GM23338 (cell line): ENCODE measurements around the gene ULBP1. TPM values are rescaled to one million over a fixed set of nuclear protein-coding genes. Genes with fewer than 3 reads are reported as not detected.

Experiments used
- ATAC-seq: fragments of 200-7000 bp; cut with Tn5 transposase; 3 replicates; pipeline ENCODE4 v1.9.1; 2020
- DNase-seq: peaks from one replicate; pipeline ENCODE4 v3.0.0-alpha.2; 2015; ENCODE audit warnings: low spot score
- H2AFZ ChIP-seq: fragments of 200-600 bp; sonication (generic); 2 replicates; pipeline ENCODE4 v1.8.0; 2016; ENCODE audit warnings: antibody characterized with exemption, mild to moderate bottlenecking, moderate library complexity
- H3F3A ChIP-seq: fragments of 200-600 bp; sonication (generic); replicated peaks from 2 replicates; pipeline ENCODE4 v1.8.0; 2017; ENCODE audit warnings: antibody characterized with exemption, mixed run types, low read depth
- H3K27ac ChIP-seq: fragments of 200-600 bp; sonication (generic); 2 replicates; pipeline ENCODE4 v1.6.1; 2016; ENCODE audit warnings: low read depth
- H3K27me3 ChIP-seq: fragments of 200-600 bp; sonication (generic); 2 replicates; pipeline ENCODE4 v1.8.0; 2016; ENCODE audit warnings: mild to moderate bottlenecking, mixed run types, moderate library complexity; ENCODE audit not compliant: insufficient read depth
- H3K36me3 ChIP-seq: fragments of 200-600 bp; sonication (generic); 2 replicates; pipeline ENCODE4 v1.8.0; 2016; ENCODE audit warnings: mild to moderate bottlenecking; ENCODE audit not compliant: insufficient read depth
- H3K4me1 ChIP-seq: fragments of 200-600 bp; sonication (generic); 2 replicates; pipeline ENCODE4 v1.8.0; 2016; ENCODE audit warnings: mild to moderate bottlenecking, moderate library complexity; ENCODE audit not compliant: insufficient read depth
- H3K4me2 ChIP-seq: fragments of 200-600 bp; sonication (generic); 2 replicates; pipeline ENCODE4 v1.7.1; 2017; ENCODE audit warnings: mixed run types
- H3K4me3 ChIP-seq: fragments of 200-600 bp; sonication (generic); 2 replicates; pipeline ENCODE4 v1.6.1; 2016; ENCODE audit warnings: mixed run types
- H3K79me2 ChIP-seq: fragments of 200-600 bp; sonication (generic); replicated peaks from 2 replicates; pipeline ENCODE4 v1.8.0; 2017; ENCODE audit warnings: mild to moderate bottlenecking; ENCODE audit not compliant: insufficient read depth
- H3K9me2 ChIP-seq: fragments of 200-600 bp; sonication (generic); 2 replicates; pipeline ENCODE4 v1.8.0; 2017; ENCODE audit not compliant: insufficient read depth
- H4K20me1 ChIP-seq: fragments of 200-600 bp; sonication (generic); replicated peaks from 2 replicates; pipeline ENCODE4 v1.8.0; 2017; ENCODE audit warnings: mild to moderate bottlenecking; ENCODE audit not compliant: insufficient read depth
- H3K27ac Mint-ChIP-seq: 2 replicates; pipeline ENCODE4 v1.8.0; 2020; ENCODE audit warnings: inconsistent platforms, mild to moderate bottlenecking, moderate library complexity, mixed read lengths
- H3K27me3 Mint-ChIP-seq: 3 replicates; pipeline ENCODE4 v1.8.0; 2022; ENCODE audit warnings: low read depth, mild to moderate bottlenecking, moderate library complexity, mixed read lengths, inconsistent platforms; ENCODE audit not compliant: insufficient read depth, poor library complexity
- H3K36me3 Mint-ChIP-seq: 3 replicates; pipeline ENCODE4 v1.8.0; 2021; ENCODE audit warnings: low read depth, mild to moderate bottlenecking, inconsistent platforms, moderate library complexity, mixed read lengths
- H3K4me1 Mint-ChIP-seq: 3 replicates; pipeline ENCODE4 v1.8.0; 2020; ENCODE audit warnings: mild to moderate bottlenecking, inconsistent platforms, mixed read lengths
- H3K4me3 Mint-ChIP-seq: 3 replicates; pipeline ENCODE4 v1.8.0; 2021; ENCODE audit warnings: moderate library complexity, mild to moderate bottlenecking, inconsistent platforms, mixed read lengths
- H3K9me3 Mint-ChIP-seq: 3 replicates; pipeline ENCODE4 v1.8.0; 2020; ENCODE audit warnings: moderate library complexity, mild to moderate bottlenecking, inconsistent platforms, mixed read lengths
- EZH2 ChIP-seq: fragments of 200-600 bp; sonication (generic); IDR thresholded peaks from one replicate; pipeline ENCODE4 v1.8.0; 2017; ENCODE audit warnings: antibody characterized with exemption, mild to moderate bottlenecking, low read depth; ENCODE audit not compliant: unreplicated experiment
- POLR2AphosphoS5 ChIP-seq: IDR thresholded peaks from 2 replicates; pipeline ENCODE4 v1.6.1; 2016; ENCODE audit warnings: antibody characterized with exemption, low read depth
- ZNF462 ChIP-seq: fragments of 250-450 bp; sonication (Bioruptor Pico); IDR thresholded peaks from 2 replicates; pipeline ENCODE4 v1.5.0; 2020; ENCODE audit warnings: mild to moderate bottlenecking, moderate library complexity
- polyA plus RNA-seq: library from polyadenylated mRNA; unstranded; fragments of >200 nt; fragmentation: Nextera tagmentation; extraction: Ambion mirVana; gene quantifications from 2 replicates; pipeline ENCODE4 v1.2.1, GENCODE V29; 2016
- total RNA-seq: library from RNA; depleted of rRNA; stranded (reverse); fragments of >200 nt; shearing (Covaris generic); gene quantifications from 2 replicates; pipeline ENCODE4 v1.2.3, GENCODE V29; 2014
- TF ChIP-seq, protein P1 (sequence below), 2 experiments: fragments of 200-600 bp in 1 of 2; sonication (generic) in 1 of 2; conservative IDR thresholded peaks; 2 replicates each; pipeline versions ENCODE4 v1.5.1 to v1.6.1; 2016 to 2017; ENCODE audit warnings: antibody characterized with exemption in 2 of 2, low read depth in 2 of 2, mild to moderate bottlenecking in 2 of 2, moderate library complexity in 1 of 2

ULBP1 gene
- total and polyA plus RNA-seq, 2 experiments from 2014 or later = 0.74 to 1.7 TPM

- peaks cover 54% of the 10 kb centered on the region for H3K27me3 ChIP-seq
- peaks cover 61% of the 10 kb centered on the region for H3K27me3 Mint-ChIP-seq
These were observed 43.9 kb upstream of the ULBP1 start for GRCh38 chr6:149919834-149920225.

More at GRCh38 chr6:149919834-149920225, 43.9 kb upstream of the ULBP1 start:
- no peak for ATAC-seq
- no peak overlapping the region for H2AFZ ChIP-seq
- no peaks in the 10 kb centered on the region for H3K4me1 ChIP-seq
- no peak overlapping the region for H3K27ac ChIP-seq
- no peaks in the 10 kb centered on the region for H3K9me2 ChIP-seq
- H3K4me1 Mint-ChIP-seq = peaks cover 6% of the 10 kb centered on the region; the same call in 2 of the 3 replicates
- TF ChIP-seq POLR2AphosphoS5 (no peak), EZH2 (no peak), ZNF462 (CRISPR knock-in tag) (no peak)
- TF ChIP-seq, protein P1, sequence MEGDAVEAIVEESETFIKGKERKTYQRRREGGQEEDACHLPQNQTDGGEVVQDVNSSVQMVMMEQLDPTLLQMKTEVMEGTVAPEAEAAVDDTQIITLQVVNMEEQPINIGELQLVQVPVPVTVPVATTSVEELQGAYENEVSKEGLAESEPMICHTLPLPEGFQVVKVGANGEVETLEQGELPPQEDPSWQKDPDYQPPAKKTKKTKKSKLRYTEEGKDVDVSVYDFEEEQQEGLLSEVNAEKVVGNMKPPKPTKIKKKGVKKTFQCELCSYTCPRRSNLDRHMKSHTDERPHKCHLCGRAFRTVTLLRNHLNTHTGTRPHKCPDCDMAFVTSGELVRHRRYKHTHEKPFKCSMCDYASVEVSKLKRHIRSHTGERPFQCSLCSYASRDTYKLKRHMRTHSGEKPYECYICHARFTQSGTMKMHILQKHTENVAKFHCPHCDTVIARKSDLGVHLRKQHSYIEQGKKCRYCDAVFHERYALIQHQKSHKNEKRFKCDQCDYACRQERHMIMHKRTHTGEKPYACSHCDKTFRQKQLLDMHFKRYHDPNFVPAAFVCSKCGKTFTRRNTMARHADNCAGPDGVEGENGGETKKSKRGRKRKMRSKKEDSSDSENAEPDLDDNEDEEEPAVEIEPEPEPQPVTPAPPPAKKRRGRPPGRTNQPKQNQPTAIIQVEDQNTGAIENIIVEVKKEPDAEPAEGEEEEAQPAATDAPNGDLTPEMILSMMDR (conservative IDR thresholded peaks at IDR 0.05; ENCODE audit: low read depth in 2 of 2) = no peak
- DNase-seq = no peak
- H4K20me1 ChIP-seq = no peaks in the 10 kb centered on the region
- H3F3A ChIP-seq = 0 out of 2 replicates have a peak, but pooled peaks cover 3% of the 10 kb centered on the region
- no peak overlapping the region for H3K27ac Mint-ChIP-seq
- peaks cover 4% of the 10 kb centered on the region; the same call in 1 of the 3 replicates for H3K9me3 Mint-ChIP-seq
- no peak overlapping the region for H3K4me3 ChIP-seq
- no peaks in the 10 kb centered on the region for H3K36me3 ChIP-seq
- H3K4me3 Mint-ChIP-seq = no peak overlapping the region
- no peak overlapping the region for H3K4me2 ChIP-seq
- H3K36me3 Mint-ChIP-seq = no peaks in the 10 kb centered on the region
- H3K79me2 ChIP-seq = no peaks in the 10 kb centered on the region
